ENCODE data around the gene OGFOD2. TPM values are rescaled to one million over a fixed set of nuclear protein-coding genes. Genes with fewer than 3 reads are reported as not detected.

Gene OGFOD2
- total and polyA plus RNA-seq, 9 of the 15 experiments (the other 6 are each of a cell fraction or from before 2014, with no cell fraction given), result 1.4 to 111 (median 18.5) TPM

GRCh38 chr12:122974274-122974891, 661 bp upstream of the OGFOD2 start (continued):
- TF ChIP-seq CCNT2 (IDR thresholded peaks at IDR 0.05; ENCODE audit: borderline replicate concordance, extremely low read depth, insufficient read length, low read depth, low read length) (no peak), PHF21A (IDR thresholded peaks at IDR 0.05; ENCODE audit: borderline replicate concordance, low read depth) (no peak), FOXM1 (IDR thresholded peaks at IDR 0.05; ENCODE audit: low read depth) (peak; percentile 73; the same call in 1 of the 2 replicates), FOXM1 (CRISPR knock-in tag; IDR thresholded peaks at IDR 0.05; ENCODE audit: low read depth) (no peak), FOXA3 (CRISPR knock-in tag; conservative IDR thresholded peaks at IDR 0.05 in 1 of 2, IDR thresholded peaks at IDR 0.05 in 1 of 2) (no peak), ZNF3 (CRISPR knock-in tag; IDR thresholded peaks at IDR 0.05) (no peak), ZNF512 (tag; IDR thresholded peaks at IDR 0.05) (no peak), IRF9 (tag; IDR thresholded peaks at IDR 0.05) (no peak), ZNF165 (CRISPR knock-in tag; IDR thresholded peaks at IDR 0.05; ENCODE audit: borderline replicate concordance) (no peak), CBFA2T3 (IDR thresholded peaks at IDR 0.05) (no peak), RB1 (IDR thresholded peaks at IDR 0.05; ENCODE audit: low read depth) (peak; percentile 39; the same call in 1 of the 2 replicates), POLR2B (IDR thresholded peaks at IDR 0.05; ENCODE audit: low read depth, partially characterized antibody) (peak; percentile 52), POLR2AphosphoS2 (IDR thresholded peaks at IDR 0.05; ENCODE audit: low read length) (no peak), SNRNP70 (optimal IDR thresholded peaks at IDR 0.05; ENCODE audit: low read depth, low read length) (no peak), ZNF695 (CRISPR knock-in tag; IDR thresholded peaks at IDR 0.05) (no peak), E2F6 (IDR thresholded peaks at IDR 0.05; ENCODE audit: borderline replicate concordance in 1 of 2, extremely low read depth in 1 of 2, insufficient read depth in 1 of 2, insufficient read length in 1 of 2, low read depth in 1 of 2, low read length in 1 of 2, poor library complexity in 1 of 2, severe bottlenecking in 1 of 2) (no peak), MCM5 (IDR thresholded peaks at IDR 0.05; ENCODE audit: low read depth) (no peak), MYC (IDR thresholded peaks at IDR 0.05; ENCODE audit: low read depth, low read length) (peak; percentile 54; the same call in 1 of the 2 replicates), MYC (CRISPR knock-in tag; IDR thresholded peaks at IDR 0.05; ENCODE audit: borderline replicate concordance, low read depth) (no peak), XRCC4 (IDR thresholded peaks at IDR 0.05; ENCODE audit: extremely low read depth, insufficient read depth, insufficient read length) (no peak), FUS (optimal IDR thresholded peaks at IDR 0.05; ENCODE audit: low read depth, low read length) (no peak), PML (IDR thresholded peaks at IDR 0.05; ENCODE audit: low read length) (peak; percentile 48; the same call in 1 of the 2 replicates), ZNF124 (CRISPR knock-in tag; IDR thresholded peaks at IDR 0.05) (no peak), RBM25 (IDR thresholded peaks at IDR 0.05; ENCODE audit: low read depth, low read length, severe bottlenecking) (no peak), GTF2F1 (IDR thresholded peaks at IDR 0.05; ENCODE audit: low read depth, low read length) (no peak), TEAD2 (tag; IDR thresholded peaks at IDR 0.05) (no peak), HNRNPLL (IDR thresholded peaks at IDR 0.05; ENCODE audit: low read depth, low read length, poor library complexity, severe bottlenecking) (no peak), ZFP1 (CRISPR knock-in tag; IDR thresholded peaks at IDR 0.05) (no peak)

Measured in K562 (cell line).